ENCODE results near the gene UNC5A.

DNA sequence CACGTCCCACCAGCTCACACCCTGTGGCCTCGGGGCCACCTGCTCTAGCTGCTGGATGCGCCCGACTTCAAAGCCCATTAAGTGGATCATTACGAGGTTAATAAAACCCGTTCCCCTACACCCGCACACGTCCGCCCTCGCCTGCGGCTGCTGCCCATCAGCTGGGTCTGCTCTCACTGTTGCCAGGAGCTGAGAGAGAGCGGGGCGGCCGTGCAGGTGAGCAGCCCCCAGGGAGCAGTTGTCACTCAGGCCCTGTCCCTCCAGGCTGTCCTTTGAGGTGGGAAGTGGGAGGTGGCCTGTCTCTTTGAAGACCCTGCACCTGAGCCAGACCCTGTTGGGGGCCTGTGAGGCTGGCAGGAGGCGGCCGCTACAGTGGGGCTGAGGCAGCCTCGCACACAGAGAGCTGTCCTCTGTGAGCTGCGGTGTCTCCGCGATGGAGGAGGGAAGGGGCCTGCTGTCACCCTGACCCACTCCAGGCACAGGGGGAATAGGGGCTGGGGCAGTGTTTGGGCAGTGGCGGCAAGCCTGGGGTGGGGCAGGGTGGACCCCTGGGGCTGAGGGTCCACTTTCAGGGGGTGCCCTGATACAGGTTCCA, 12.8 kb upstream of the UNC5A start:
- TF ChIP-seq, protein P1, sequence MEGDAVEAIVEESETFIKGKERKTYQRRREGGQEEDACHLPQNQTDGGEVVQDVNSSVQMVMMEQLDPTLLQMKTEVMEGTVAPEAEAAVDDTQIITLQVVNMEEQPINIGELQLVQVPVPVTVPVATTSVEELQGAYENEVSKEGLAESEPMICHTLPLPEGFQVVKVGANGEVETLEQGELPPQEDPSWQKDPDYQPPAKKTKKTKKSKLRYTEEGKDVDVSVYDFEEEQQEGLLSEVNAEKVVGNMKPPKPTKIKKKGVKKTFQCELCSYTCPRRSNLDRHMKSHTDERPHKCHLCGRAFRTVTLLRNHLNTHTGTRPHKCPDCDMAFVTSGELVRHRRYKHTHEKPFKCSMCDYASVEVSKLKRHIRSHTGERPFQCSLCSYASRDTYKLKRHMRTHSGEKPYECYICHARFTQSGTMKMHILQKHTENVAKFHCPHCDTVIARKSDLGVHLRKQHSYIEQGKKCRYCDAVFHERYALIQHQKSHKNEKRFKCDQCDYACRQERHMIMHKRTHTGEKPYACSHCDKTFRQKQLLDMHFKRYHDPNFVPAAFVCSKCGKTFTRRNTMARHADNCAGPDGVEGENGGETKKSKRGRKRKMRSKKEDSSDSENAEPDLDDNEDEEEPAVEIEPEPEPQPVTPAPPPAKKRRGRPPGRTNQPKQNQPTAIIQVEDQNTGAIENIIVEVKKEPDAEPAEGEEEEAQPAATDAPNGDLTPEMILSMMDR (IDR thresholded peaks at IDR 0.05), result no peak
- TF ChIP-seq POLR2A (IDR thresholded peaks at IDR 0.05), result no peak

Data from testis (tissue), 2 donors.